Breast epithelium (tissue), 4 donors: ENCODE measurements around the gene LHFPL3. TPM values are rescaled to one million over a fixed set of nuclear protein-coding genes. Genes with fewer than 3 reads are reported as not detected.

Experiments
- DNase-seq, 2 donors: peaks; one replicate each; pipeline ENCODE4 v3.0.0-alpha.2; 2019; ENCODE audit warnings: low spot score in 2 of 2
- H3K27ac ChIP-seq, 2 donors: fragments of 200-600 bp; sonication (generic) in 1 of 2; one replicate each; pipeline ENCODE4 v1.5.1; 2016 to 2019; ENCODE audit warnings: mild to moderate bottlenecking in 1 of 2
- H3K27me3 ChIP-seq, 2 donors: fragments of 200-600 bp; sonication (generic) in 1 of 2; one replicate each; pipeline versions ENCODE4 v1.5.1 to v1.6.0; 2017 to 2019; ENCODE audit warnings: control low read depth in 1 of 2, mild to moderate bottlenecking in 1 of 2
- H3K36me3 ChIP-seq: fragments of 200-600 bp; one replicate; pipeline ENCODE4 v1.5.1; 2019
- H3K4me1 ChIP-seq, 2 donors: fragments of 200-600 bp; sonication (generic); one replicate each; pipeline ENCODE4 v1.5.1; 2016 to 2019; ENCODE audit warnings: control low read depth in 1 of 2
- H3K4me3 ChIP-seq, 3 donors: fragments of 200-600 bp; sonication (generic); 1 replicate in 2 of 3; 2 replicates in 1 of 3; pipeline ENCODE4 v1.5.1; 2016 to 2019; ENCODE audit warnings: mild to moderate bottlenecking in 3 of 3, moderate library complexity in 2 of 3
- H3K9me3 ChIP-seq, 2 donors: fragments of 200-600 bp; sonication (generic) in 1 of 2; one replicate each; pipeline ENCODE4 v1.5.1; 2016 to 2019; ENCODE audit warnings: control low read depth in 1 of 2
- POLR2A ChIP-seq: fragments of 450-650 bp; IDR thresholded peaks from one replicate; pipeline ENCODE4 v1.6.1; 2016; ENCODE audit warnings: antibody characterized with exemption, mild to moderate bottlenecking, moderate library complexity
- POLR2AphosphoS5 ChIP-seq, 3 donors: sonication (generic); formaldehyde crosslinking; IDR thresholded peaks; one replicate each; pipeline ENCODE4 v1.6.1; 2017; ENCODE audit warnings: antibody characterized with exemption in 3 of 3
- intact Hi-C: fragments of 100-400 bp; cut with DNase I; formaldehyde crosslinking; loops from one replicate; pipeline ENCODE4 v1.15.1; 2023; ENCODE audit warnings: low total_unique reads
- total RNA-seq, 3 donors: library from RNA; depleted of rRNA; stranded (reverse); fragments of >200 nt; gene quantifications; one replicate each; pipeline ENCODE4 v1.1.0, GENCODE V29; 2016
- TF ChIP-seq, protein P1 (sequence below), 3 donors: fragments of 450-650 bp; IDR thresholded peaks; one replicate each; pipeline ENCODE4 v1.5.1; 2016 to 2017; ENCODE audit warnings: antibody characterized with exemption in 3 of 3, mild to moderate bottlenecking in 3 of 3, moderate library complexity in 3 of 3

The LHFPL3 gene
- total RNA-seq, 3 donors from 2014 or later = not detected

DNA sequence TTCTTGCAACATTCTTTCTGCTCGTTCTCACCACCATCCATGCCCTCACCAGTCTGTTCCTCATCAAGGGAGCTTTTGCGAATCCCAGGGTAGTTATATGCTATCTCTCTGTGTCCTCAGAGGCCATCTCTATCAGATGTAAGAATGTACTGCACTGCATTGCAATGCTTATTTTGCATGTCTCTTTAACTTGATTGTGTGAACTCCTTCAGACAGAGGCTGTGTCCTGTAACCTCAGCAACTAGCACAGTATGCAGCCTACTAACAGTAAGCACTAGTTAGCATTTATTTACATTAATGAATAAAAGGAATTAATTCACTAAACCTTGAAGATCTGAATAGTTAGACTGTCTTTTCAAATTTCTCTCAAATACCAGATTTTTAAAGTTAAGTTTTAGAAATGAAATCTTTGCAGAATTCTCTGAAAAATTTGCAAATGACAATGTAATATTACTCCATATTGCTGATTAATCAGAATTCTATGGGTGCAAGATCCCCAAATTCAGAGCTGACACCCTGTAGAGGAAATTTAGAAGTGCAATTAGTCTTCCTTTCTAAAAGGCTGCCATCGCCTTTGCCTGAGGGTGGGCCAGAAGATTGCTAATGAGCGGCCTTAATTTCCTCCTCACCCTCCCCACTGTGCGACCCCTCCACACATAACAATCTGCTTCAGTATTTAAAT lies 10.3 kb upstream of the LHFPL3 start:
- Histone ChIP-seq H3K27me3 (no peaks in the 10 kb centered on the region), H3K4me1 (no peaks in the 10 kb centered on the region), H3K4me3 (no peak overlapping the region), H3K27ac (no peak overlapping the region), H3K36me3 (no peaks in the 10 kb centered on the region), H3K9me3 (peaks cover 0 to 18% of the 10 kb centered on the region in 2 donors)
- intact Hi-C loops = no loop called here
- TF ChIP-seq, protein P1, sequence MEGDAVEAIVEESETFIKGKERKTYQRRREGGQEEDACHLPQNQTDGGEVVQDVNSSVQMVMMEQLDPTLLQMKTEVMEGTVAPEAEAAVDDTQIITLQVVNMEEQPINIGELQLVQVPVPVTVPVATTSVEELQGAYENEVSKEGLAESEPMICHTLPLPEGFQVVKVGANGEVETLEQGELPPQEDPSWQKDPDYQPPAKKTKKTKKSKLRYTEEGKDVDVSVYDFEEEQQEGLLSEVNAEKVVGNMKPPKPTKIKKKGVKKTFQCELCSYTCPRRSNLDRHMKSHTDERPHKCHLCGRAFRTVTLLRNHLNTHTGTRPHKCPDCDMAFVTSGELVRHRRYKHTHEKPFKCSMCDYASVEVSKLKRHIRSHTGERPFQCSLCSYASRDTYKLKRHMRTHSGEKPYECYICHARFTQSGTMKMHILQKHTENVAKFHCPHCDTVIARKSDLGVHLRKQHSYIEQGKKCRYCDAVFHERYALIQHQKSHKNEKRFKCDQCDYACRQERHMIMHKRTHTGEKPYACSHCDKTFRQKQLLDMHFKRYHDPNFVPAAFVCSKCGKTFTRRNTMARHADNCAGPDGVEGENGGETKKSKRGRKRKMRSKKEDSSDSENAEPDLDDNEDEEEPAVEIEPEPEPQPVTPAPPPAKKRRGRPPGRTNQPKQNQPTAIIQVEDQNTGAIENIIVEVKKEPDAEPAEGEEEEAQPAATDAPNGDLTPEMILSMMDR (IDR thresholded peaks at IDR 0.05) = no peak
- TF ChIP-seq POLR2A (no peak), POLR2AphosphoS5 (IDR thresholded peaks at IDR 0.05) (no peak)
- DNase-seq = no peak

DNA sequence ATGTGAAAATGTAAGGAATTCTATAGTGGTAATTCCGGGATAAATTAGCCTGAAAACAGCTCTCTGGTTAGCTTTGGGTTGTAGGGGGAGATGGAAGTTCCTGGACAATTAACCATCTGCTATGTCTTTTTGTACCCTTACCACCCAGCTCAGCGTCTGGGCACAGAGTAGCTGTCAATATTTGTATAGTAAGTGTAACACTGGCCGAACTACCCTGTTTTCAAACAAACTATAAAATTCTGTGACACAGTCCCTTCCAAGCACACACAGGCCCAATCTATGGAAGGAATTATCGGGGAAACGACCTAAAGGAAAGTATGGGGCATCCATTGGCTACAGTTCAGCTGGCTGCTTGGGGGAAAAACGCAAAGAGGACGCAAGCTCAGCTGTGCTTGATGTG lies 869 bp upstream of the LHFPL3 start:
- no peak for DNase-seq
- no peak overlapping the region for H3K4me3 ChIP-seq
- H3K9me3 ChIP-seq = no peaks in the 10 kb centered on the region
- H3K27me3 ChIP-seq = peaks cover 0 to 39% of the 10 kb centered on the region in 2 donors
- H3K27ac ChIP-seq = no peak overlapping the region
- TF ChIP-seq POLR2AphosphoS5 (IDR thresholded peaks at IDR 0.05) = no peak
- H3K36me3 ChIP-seq = no peaks in the 10 kb centered on the region
- intact Hi-C loops = no loop called here
- no peaks in the 10 kb centered on the region for H3K4me1 ChIP-seq

DNA sequence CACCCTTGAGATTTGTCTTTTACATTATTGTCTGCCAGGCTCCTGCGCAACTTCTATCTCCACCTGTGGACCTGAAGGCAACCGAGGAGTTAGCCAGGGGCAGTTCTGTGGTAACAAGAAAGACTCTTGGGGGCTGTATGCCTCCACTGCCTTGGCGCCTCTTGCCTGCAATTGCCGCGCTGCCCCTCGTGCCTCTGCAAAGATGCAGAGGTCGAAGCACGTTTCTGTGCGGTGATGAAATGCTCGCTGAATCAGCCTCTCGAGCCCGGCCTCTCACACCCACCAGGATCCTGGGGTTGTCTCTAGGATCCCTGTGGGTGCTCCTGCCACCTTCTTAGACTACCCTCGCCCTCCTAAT lies 486 bp upstream of the LHFPL3 start:
- intact Hi-C loops = no loop called here
- no peak overlapping the region for H3K27ac ChIP-seq
- H3K36me3 ChIP-seq = no peaks in the 10 kb centered on the region
- H3K4me3 ChIP-seq = peak overlapping the region in 2 of 3 donors; percentile 29 to 57
- no peaks in the 10 kb centered on the region for H3K4me1 ChIP-seq
- H3K9me3 ChIP-seq = no peaks in the 10 kb centered on the region
- TF ChIP-seq, protein P1 (IDR thresholded peaks at IDR 0.05) = no peak
- TF ChIP-seq POLR2A (no peak), POLR2AphosphoS5 (IDR thresholded peaks at IDR 0.05) (no peak)
- DNase-seq = no peak
- H3K27me3 ChIP-seq = peaks cover 0 to 39% of the 10 kb centered on the region in 2 donors

DNA sequence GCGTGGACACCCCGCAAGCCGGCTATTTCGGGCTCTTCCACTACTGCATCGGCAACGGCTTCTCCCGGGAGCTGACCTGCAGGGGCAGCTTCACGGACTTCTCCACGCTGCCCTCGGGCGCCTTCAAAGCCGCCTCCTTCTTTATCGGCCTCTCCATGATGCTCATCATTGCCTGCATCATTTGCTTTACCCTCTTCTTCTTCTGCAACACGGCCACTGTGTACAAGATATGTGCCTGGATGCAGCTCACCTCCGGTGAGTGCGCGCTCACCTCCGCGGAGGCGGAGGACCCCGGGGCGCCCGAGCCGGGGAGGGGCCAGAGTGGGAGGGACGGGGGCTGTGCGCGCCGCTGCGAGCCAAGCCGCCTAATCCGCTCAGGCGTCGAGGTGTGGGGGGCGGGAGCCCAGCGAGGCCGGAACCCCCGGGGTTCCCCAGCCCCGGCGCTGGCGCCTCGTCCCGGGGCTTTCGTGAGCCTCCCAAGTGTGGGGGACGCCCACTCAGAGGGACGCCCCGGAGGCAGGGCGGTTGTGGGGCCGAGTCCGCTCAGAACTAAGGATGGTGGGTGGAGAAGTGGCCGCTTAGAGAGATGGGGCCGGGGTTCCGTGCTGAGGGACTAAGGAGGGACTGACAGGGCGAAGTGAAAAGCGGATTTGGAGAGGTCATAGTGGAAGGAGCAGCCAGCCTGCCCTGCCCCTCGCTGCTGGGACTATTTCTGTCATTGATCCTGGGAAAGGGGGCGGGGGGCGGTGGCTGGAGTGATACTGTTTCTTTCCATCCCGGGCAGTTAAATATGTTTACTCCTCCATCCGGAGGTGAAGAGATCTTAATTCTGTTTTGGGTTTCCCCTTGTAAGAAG lies 795 bp downstream of the LHFPL3 start:
- no peak for DNase-seq
- Histone ChIP-seq H3K36me3 (no peaks in the 10 kb centered on the region), H3K9me3 (no peaks in the 10 kb centered on the region), H3K27ac (no peak overlapping the region), H3K27me3 (peaks cover 0 to 39% of the 10 kb centered on the region in 2 donors), H3K4me1 (no peaks in the 10 kb centered on the region), H3K4me3 (peak overlapping the region in 2 of 3 donors; percentile 29 to 57)
- TF ChIP-seq POLR2A (no peak), POLR2AphosphoS5 (IDR thresholded peaks at IDR 0.05) (no peak)
- TF ChIP-seq, protein P1 (IDR thresholded peaks at IDR 0.05) = no peak
- intact Hi-C loops = no loop called here

DNA sequence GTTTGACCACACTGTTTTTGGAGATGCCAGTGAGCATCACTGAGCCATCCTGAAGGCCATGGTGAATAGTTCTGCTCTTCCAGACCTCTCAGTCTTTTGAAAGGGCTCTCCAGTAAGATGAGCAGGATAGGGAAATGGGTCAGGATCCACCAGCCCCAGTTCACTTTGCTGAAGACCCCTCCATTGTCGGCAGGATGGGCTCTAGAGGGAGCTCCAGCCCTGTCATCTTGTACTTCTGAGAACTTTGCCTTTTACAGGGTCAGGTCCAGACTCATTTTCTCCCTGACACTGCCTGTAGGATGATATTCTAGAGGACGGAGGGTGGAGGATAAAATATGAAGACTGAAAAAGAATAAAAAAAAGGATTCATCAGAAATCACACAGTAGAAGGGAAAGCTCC lies 13.1 kb downstream of the LHFPL3 start:
- no peak for DNase-seq
- TF ChIP-seq POLR2AphosphoS5 (IDR thresholded peaks at IDR 0.05) = no peak
- TF ChIP-seq POLR2A = no peak
- TF ChIP-seq, protein P1 (IDR thresholded peaks at IDR 0.05) = no peak
- intact Hi-C loops = no loop called here

More for the DNA sequence above, 13.1 kb downstream of the LHFPL3 start:
- no peaks in the 10 kb centered on the region for H3K36me3 ChIP-seq
- H3K4me1 ChIP-seq = no peaks in the 10 kb centered on the region
- no peak overlapping the region for H3K27ac ChIP-seq
- no peak overlapping the region for H3K4me3 ChIP-seq
- H3K27me3 ChIP-seq = no peaks in the 10 kb centered on the region
- H3K9me3 ChIP-seq = no peaks in the 10 kb centered on the region
